Measurements from ENCODE around the gene HLA-DPB1. TPM values are rescaled to one million over a fixed set of nuclear protein-coding genes. Genes with fewer than 3 reads are reported as not detected.

The HLA-DPB1 gene
- total RNA-seq = 100 to 1,000 TPM in 1 of 4 donors, 10 to 100 TPM in 2, 1 to 10 TPM in 1; 9.5 to 104 (median 19.7) TPM

DNA sequence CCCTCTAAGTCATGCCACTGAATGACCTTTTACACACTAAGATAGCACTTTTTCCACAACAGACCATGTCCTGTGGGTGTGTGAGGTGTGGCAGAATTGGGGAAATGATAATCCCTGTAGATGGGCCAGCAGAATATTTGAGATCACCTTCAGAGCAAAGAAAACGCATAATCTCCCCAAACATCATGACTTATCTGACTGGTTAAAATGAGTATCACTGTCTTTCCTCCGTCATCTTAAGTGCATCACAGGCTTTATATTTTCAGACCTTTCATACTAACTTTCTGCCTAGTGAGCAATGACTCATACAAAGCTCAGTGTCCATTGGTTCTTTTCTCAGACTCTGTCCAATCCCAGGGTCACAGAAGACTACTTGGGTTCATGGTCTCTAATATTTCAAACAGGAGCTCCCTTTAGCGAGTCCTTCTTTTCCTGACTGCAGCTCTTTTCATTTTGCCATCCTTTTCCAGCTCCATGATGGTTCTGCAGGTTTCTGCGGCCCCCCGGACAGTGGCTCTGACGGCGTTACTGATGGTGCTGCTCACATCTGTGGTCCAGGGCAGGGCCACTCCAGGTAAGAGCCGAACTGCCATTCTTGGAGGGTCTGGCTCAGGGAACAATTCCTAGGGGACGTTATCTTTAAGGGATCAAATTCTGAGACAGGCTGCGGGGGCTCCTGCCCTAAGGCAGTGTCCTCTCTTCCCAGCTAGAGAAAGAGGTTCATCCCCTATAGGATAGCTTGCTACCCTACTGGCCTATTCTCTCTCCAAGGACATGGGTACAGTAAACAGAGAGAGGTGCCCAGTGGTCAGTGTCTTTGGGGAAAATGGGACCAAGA is at the start of gene HLA-DPB1:
TSS of gene HLA-DPB1 (plus strand) at position 423 of the 838 bp plus-strand sequence. CDS start at position 475, 52 bp downstream.
- TF ChIP-seq, protein P1, sequence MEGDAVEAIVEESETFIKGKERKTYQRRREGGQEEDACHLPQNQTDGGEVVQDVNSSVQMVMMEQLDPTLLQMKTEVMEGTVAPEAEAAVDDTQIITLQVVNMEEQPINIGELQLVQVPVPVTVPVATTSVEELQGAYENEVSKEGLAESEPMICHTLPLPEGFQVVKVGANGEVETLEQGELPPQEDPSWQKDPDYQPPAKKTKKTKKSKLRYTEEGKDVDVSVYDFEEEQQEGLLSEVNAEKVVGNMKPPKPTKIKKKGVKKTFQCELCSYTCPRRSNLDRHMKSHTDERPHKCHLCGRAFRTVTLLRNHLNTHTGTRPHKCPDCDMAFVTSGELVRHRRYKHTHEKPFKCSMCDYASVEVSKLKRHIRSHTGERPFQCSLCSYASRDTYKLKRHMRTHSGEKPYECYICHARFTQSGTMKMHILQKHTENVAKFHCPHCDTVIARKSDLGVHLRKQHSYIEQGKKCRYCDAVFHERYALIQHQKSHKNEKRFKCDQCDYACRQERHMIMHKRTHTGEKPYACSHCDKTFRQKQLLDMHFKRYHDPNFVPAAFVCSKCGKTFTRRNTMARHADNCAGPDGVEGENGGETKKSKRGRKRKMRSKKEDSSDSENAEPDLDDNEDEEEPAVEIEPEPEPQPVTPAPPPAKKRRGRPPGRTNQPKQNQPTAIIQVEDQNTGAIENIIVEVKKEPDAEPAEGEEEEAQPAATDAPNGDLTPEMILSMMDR (IDR thresholded peaks at IDR 0.05) = peak in 1 of 6 experiments; percentile 15
- TF ChIP-seq POLR2A (IDR thresholded peaks at IDR 0.05) = peak; percentile 19 to 27
- H3K27me3 ChIP-seq = no peaks in the 10 kb centered on the region
- no peaks in the 10 kb centered on the region for H3K36me3 ChIP-seq
- no peaks in the 10 kb centered on the region for H3K9me3 ChIP-seq
- no peak for DNase-seq
- H3K4me1 ChIP-seq = peaks cover 0 to 1% (median 0%) of the 10 kb centered on the region in 4 donors
- H3K27ac ChIP-seq = peak within 1 kb of the TSS; percentile 57 to 90 (median 73)
- H3K4me3 ChIP-seq = peak within 1 kb of the TSS; percentile 31 to 55 (median 41)

DNA sequence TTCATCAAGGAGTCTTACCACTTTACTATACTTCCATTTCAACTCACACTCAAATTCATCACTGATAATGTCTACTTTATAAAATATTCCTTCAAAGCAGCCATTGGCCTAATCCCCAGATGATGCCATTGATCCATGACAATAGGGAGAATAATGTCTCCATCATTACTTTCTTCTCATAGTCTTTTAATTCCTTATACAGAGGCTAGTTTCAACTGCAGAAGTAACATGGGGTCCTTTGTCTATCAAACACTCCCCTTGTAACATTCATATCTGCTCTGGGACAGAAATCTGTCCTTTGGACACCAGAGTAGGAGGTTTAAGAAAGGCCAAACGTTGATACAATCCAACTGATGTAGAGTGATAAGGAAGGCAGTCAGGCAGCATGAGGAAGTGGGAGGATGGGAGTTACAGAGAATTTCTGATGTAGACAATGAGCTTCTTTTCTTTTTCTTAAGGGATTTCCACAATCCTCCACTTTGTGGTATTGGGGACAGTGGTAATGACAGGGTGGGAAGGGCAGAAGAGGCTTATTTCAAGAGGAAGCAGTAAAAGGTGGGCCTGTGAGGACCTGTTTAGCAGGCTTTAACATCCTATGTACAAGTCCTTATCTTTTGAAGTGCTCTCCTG is 47.5 kb upstream of the HLA-DPB1 start:
- TF ChIP-seq, protein P1 (IDR thresholded peaks at IDR 0.05) = no peak
- TF ChIP-seq POLR2A (IDR thresholded peaks at IDR 0.05) = no peak
- H3K27me3 ChIP-seq = no peaks in the 10 kb centered on the region
- H3K4me1 ChIP-seq = no peaks in the 10 kb centered on the region
- no peak for DNase-seq
- peak overlapping the region; percentile 30 to 86 (median 70) for H3K27ac ChIP-seq
- no peaks in the 10 kb centered on the region for H3K9me3 ChIP-seq
- no peaks in the 10 kb centered on the region for H3K36me3 ChIP-seq
- no peak overlapping the region for H3K4me3 ChIP-seq

DNA sequence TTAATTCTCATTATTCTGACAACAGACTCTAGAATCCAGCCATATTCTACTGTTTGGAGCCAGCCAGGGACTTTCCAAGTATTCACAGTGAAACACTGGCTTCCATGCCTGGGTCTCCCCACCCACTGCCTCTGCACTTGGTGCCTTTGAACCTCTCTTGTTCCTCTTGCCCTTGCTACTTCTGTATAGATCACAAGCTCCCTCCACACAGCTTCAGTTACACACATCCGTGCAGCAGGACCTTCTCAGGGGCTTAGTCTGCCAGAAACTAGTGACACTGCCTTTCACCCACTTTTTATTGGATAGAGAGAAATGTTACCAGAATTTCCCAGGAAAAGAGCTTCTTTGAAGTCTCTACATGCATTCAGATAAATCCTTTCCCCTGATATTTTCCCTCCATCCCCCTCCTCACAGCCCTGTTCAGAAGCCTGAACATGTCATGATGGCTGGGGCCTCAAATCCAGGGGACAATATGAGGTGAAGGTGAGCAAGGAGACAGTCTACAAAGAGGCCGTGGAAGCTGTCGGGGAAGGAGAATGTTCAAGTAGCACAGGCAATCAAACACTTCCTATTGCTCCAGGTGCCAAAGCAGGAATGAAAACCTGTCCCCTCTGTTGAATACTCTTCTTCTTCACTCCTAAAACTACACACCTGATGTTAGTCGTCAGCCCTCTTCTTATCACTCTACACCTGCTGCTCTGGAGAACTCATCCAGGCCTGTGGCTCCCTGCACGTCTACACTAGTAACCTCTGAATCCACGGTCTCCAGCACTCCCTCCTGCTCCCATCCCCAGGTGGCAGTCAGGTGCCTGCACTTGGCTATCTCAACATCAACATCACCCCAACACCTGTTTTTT is 46.2 kb upstream of the HLA-DPB1 start:
- no peaks in the 10 kb centered on the region for H3K27me3 ChIP-seq
- H3K4me3 ChIP-seq = no peak overlapping the region
- H3K27ac ChIP-seq = peak overlapping the region; percentile 54 to 86 (median 70)
- no peaks in the 10 kb centered on the region for H3K9me3 ChIP-seq
- H3K36me3 ChIP-seq = no peaks in the 10 kb centered on the region
- DNase-seq = peak in 2 of 3 donors; percentile 77 to 84
- no peaks in the 10 kb centered on the region for H3K4me1 ChIP-seq
- TF ChIP-seq POLR2A (IDR thresholded peaks at IDR 0.05) = peak in 1 of 2 donors; percentile 12
- TF ChIP-seq, protein P1 (IDR thresholded peaks at IDR 0.05) = no peak

DNA sequence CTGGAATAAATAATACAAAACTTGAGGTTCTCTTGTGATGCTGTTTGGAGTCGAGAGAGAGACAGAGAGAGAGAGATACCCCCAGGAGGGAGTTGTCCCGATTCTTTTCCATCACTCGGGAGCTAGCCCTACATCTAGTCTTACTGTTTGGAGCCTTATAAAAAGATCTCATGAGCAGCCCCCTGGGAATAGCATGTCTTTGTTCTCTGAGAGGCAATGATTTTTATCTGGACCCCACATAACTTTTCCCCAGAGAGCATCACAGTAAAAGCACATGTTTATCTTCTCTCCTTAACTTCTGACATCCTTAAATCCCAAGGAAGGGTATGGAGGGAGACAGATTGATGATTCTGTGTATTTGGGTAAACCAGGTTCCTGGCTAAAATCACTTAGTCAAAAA is 45.5 kb upstream of the HLA-DPB1 start:
- Histone ChIP-seq H3K27me3 (no peaks in the 10 kb centered on the region), H3K27ac (peak overlapping the region; percentile 54 to 86 (median 70)), H3K4me1 (no peaks in the 10 kb centered on the region), H3K36me3 (no peaks in the 10 kb centered on the region), H3K9me3 (no peaks in the 10 kb centered on the region), H3K4me3 (no peak overlapping the region)
- no peak for DNase-seq
- TF ChIP-seq, protein P1 (IDR thresholded peaks at IDR 0.05) = no peak
- no peak for TF ChIP-seq POLR2A (IDR thresholded peaks at IDR 0.05)

DNA sequence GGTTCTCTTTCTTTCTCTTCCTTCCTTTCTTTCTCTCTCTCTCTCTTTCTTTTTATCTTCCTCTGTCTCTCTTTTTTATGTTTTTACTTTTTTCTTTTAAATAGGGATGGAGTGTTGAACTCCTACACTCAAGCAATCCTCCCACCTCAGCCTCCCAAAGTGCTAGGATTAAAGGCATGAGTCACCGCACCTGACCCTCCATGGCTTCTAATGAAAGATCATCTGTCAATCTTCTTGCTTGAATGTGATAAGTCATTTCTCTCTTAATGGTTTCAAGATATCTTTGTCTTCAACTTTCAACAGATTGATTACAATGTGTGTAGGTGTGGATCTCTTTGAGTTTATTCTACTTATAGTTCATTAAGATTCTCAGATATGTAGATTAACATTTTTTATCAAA is 41.2 kb upstream of the HLA-DPB1 start:
- Histone ChIP-seq H3K27ac (no peak overlapping the region), H3K4me1 (no peaks in the 10 kb centered on the region), H3K27me3 (no peaks in the 10 kb centered on the region), H3K36me3 (no peaks in the 10 kb centered on the region), H3K4me3 (no peak overlapping the region), H3K9me3 (no peaks in the 10 kb centered on the region)
- no peak for DNase-seq
- TF ChIP-seq, protein P1 (IDR thresholded peaks at IDR 0.05) = no peak
- no peak for TF ChIP-seq POLR2A (IDR thresholded peaks at IDR 0.05)
